Measurements from ENCODE around the gene BACH2.
A peak's percentile ranks its signal among the peaks of the same experiment; 100 is the strongest.
"Not testable (repeated sequence)": the region's sequence is repeated elsewhere in the genome, so short reads cannot be mapped to it uniquely, and the experiment has no call there.

BACH2 gene

GRCh38 chr6:89940225-89941027, 356.2 kb downstream of the BACH2 start:
- peak; percentile 28 to 37 for DNase-seq (ENCODE audit: low read depth in 2 of 2)

GRCh38 chr6:89939144-89939543, 357.5 kb downstream of the BACH2 start:
- DNase-seq (ENCODE audit: low read depth in 2 of 2): no peak

GRCh38 chr6:89938014-89938413, 358.6 kb downstream of the BACH2 start:
- DNase-seq (ENCODE audit: low read depth in 2 of 2): no peak

GRCh38 chr6:89936177-89936576, 360.5 kb downstream of the BACH2 start:
- no peak for DNase-seq (ENCODE audit: low read depth in 2 of 2)

GRCh38 chr6:89934685-89935366, 361.8 kb downstream of the BACH2 start:
- DNase-seq (ENCODE audit: low read depth in 2 of 2): no peak

GRCh38 chr6:89932245-89932802, 364.3 kb downstream of the BACH2 start:
- no peak for DNase-seq (ENCODE audit: low read depth in 2 of 2)

- no peak for DNase-seq (ENCODE audit: low read depth in 2 of 2)
Observed at GRCh38 chr6:89930789-89931188, 365.9 kb downstream of the BACH2 start.

- no peak for DNase-seq (ENCODE audit: low read depth in 2 of 2)
Observed at GRCh38 chr6:89928604-89929003, 368.0 kb downstream of the BACH2 start.

- DNase-seq (ENCODE audit: low read depth in 2 of 2): no peak
Observed at GRCh38 chr6:89927791-89928550, 368.7 kb downstream of the BACH2 start.

- no peak for DNase-seq (ENCODE audit: low read depth in 2 of 2)
Observed at GRCh38 chr6:89927264-89927663, 369.4 kb downstream of the BACH2 start.

- DNase-seq (ENCODE audit: low read depth in 2 of 2): no peak
Observed at GRCh38 chr6:89925826-89926225, 370.8 kb downstream of the BACH2 start.

GRCh38 chr6:89924231-89924630, 372.4 kb downstream of the BACH2 start:
- DNase-seq (ENCODE audit: low read depth in 2 of 2): no peak

GRCh38 chr6:89921691-89922090, 375.0 kb downstream of the BACH2 start:
- DNase-seq (ENCODE audit: low read depth in 2 of 2): no peak

GRCh38 chr6:89921197-89921596, 375.4 kb downstream of the BACH2 start:
- DNase-seq (ENCODE audit: low read depth in 2 of 2): no peak

GRCh38 chr6:89917801-89918366, 378.8 kb downstream of the BACH2 start:
- no peak for DNase-seq (ENCODE audit: low read depth in 2 of 2)

- no peak for DNase-seq (ENCODE audit: low read depth in 2 of 2)
Observed at GRCh38 chr6:89917216-89917615, 379.4 kb downstream of the BACH2 start.

- no peak for DNase-seq (ENCODE audit: low read depth in 2 of 2)
Observed at GRCh38 chr6:89916136-89916920, 380.3 kb downstream of the BACH2 start.

GRCh38 chr6:89910902-89911240, 385.8 kb downstream of the BACH2 start:
- DNase-seq (ENCODE audit: low read depth in 2 of 2): no peak

- DNase-seq (ENCODE audit: low read depth in 2 of 2): not testable (repeated sequence)
Observed at GRCh38 chr6:89910001-89910901, 386.4 kb downstream of the BACH2 start.

- DNase-seq (ENCODE audit: low read depth in 2 of 2): no peak
Observed at GRCh38 chr6:89895276-89895874, 401.3 kb downstream of the BACH2 start.

All from activated CD8-positive, alpha-beta memory T cell treated with anti-CD3 and anti-CD28 coated beads for 4 hours (primary cell).